ENCODE data around the gene BMP8B.
A peak's percentile ranks its signal among the peaks of the same experiment; 100 is the strongest.
"Not testable (repeated sequence)": the region's sequence is repeated elsewhere in the genome, so short reads cannot be mapped to it uniquely, and the experiment has no call there.

Gene BMP8B

DNA sequence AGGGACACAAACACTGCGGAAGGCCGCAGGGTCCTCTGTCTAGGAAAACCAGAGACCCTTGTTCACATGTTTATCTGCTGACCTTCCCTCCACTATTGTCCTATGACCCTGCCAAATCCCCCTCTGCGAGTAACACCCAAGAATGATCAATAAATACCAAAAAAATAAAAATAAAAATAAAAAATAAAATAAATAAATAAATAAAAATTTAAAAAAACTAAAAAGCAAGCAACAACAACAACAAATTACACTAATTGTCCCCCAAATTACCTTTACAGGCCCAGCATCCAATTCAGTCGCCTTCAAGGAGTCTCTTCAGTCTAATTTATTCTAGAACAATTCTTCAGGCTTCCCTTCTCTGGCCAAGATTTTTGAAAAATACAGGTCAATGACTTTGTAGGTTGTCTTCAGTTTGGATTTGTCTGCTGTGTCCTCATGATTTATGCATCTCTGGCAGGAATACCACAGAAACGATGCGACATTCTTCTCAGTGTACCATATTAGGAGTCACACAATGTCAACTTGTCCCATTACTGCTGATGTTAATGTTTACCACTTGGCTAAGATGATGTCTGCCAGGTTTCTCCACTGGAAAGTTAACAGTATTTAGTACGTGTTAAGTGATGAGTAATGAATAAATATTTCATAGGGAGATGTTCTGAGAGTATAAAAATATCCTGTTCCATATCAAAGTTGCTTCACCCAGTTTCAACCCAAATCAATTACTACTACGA lies 20.3 kb upstream of the BMP8B start:
- no peak for DNase-seq

DNA sequence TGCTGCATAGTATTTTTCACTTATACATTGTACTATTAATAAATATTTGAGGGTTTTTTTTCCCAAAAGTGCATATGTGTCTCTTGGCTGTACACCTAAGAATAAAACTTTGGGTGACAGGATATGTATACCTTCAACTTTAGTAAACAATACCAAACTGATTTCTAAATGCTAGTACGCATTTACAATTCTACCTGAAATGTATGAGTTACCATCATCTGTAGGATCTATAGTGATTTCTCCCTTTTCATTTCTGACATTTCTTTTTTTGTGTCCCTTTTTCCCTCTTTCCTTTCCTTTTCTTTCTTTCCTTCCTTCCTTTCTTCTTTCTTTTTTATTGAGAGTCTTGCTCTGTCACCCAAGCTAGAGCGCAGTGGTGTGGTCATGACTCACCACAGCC lies 16.7 kb upstream of the BMP8B start:
- DNase-seq = no peak

- DNase-seq = no peak
These were observed 14.0 kb upstream of the BMP8B start for GRCh38 chr1:39802496-39803260.

DNA sequence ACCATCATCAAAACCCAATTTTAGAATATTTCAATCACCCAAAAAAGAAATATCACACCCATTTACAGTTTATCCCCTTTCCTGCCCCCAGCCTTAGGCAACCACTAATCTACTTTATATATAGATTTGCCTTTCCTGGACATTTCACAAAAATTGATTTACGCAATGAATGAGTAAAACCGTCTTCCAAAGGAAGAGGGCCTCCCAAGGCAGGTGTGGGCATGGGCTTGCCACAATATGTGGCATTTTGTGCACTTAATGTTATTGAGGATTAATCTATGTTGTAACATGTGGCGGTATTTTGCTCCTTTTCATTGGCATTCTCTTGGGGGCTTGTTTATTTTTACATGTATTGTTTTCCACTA lies 11.8 kb upstream of the BMP8B start:
- no peak for DNase-seq

- DNase-seq = peak; percentile 99
These were observed 11.3 kb upstream of the BMP8B start for GRCh38 chr1:39799770-39800470.

GRCh38 chr1:39798859-39799769 lies 10.4 kb upstream of the BMP8B start:
- DNase-seq = peak; percentile 98

- DNase-seq = no peak
These were observed 7.0 kb upstream of the BMP8B start for GRCh38 chr1:39795651-39796050.

GRCh38 chr1:39791838-39792237 lies 3.2 kb upstream of the BMP8B start:
- DNase-seq = no peak

- DNase-seq = no peak
These were observed 976 bp upstream of the BMP8B start for GRCh38 chr1:39789571-39790110.

DNA sequence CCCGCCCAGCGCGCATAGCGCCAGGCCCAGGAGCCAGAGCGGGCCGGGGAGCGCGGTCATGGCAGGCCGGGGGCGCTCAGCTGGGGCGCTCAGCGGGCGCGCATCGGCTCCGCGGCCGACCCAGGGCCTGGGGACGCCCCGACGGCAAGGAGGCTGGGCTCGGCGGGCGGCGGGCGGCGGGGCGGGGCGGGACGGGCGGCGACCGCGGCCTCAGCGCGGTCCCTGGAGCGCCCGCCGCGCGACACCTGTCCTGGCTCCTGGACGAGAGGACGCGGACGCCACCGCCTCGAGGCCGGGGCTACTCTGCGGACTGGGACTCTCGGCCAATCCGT lies 273 bp downstream of the BMP8B start:
- no peak for DNase-seq

- not testable (repeated sequence) for DNase-seq
These were observed 701 bp downstream of the BMP8B start for GRCh38 chr1:39787964-39788363.

DNA sequence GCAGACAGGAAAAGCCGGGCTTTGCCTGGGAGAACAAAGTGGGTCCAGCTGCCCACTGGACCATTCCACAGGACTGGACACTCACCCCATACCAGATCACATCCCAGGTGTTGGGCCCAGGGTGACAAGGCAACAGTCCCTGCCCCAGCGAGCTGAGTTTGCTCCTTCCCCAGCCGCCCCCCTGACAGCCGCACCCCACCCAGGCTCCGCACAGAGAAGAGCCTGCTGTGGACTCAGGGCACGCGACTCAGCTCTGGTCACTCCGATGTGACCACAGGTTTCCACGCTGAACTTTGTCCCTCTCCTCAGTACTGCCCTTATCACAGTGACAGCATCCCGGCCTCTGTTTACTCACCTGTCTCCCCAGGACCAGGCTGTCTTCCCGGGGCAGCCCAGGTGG lies 1.2 kb downstream of the BMP8B start:
- no peak for DNase-seq

DNA sequence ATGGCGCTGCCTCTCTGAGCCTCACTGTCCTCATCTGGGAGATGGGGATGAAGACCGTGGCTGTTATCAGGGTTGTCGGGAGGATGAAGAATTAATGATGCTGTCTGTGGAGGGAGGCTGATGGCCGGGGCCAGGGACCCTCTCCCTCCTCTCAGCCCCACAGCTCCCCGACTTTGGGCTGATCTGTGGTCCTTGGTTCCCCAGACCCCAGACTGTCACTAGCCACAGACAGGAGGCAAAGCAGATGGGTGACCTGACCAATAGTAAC lies 1.6 kb downstream of the BMP8B start:
- DNase-seq = not testable (repeated sequence)

- not testable (repeated sequence) for DNase-seq
These were observed 2.2 kb downstream of the BMP8B start for GRCh38 chr1:39786303-39787107.

DNA sequence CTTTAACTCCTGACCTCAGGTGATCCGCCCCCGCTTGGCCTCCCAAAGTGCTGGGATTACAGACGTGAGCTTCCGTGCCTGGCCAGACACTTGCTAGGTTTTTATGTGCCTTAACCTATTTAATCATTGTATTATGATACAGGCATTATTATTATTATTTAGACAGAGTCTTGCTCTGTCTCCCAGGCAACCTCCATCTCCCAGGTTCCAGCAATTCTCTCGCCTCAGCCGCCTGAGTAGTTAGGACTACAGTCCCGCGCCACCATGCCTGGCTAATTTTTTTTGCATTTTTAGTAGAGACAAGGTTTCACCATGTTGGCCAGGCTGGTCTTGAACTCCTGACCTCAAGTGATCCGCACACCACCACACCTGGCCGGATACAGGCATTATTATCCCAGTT lies 6.0 kb downstream of the BMP8B start:
- DNase-seq = not testable (repeated sequence)

DNA sequence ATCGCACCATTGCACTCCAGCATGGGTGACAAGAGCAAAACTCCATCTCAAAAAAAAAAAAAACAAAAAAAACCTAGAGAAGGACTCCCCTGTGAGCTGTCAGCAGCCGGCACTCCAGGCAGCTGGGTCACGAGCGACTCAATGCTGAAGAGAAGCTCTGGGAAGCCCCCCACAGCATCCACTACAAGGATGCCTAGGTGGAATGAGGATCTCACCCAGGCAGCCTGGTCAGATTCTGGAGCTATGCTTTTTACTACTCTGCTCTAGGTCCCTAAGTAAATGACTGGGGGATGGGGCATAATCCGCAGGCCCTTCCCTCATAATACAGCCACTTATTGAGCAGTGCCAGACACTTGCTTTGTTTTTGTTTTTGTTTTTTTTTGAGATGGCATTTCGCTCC lies 6.6 kb downstream of the BMP8B start:
- DNase-seq = no peak

DNA sequence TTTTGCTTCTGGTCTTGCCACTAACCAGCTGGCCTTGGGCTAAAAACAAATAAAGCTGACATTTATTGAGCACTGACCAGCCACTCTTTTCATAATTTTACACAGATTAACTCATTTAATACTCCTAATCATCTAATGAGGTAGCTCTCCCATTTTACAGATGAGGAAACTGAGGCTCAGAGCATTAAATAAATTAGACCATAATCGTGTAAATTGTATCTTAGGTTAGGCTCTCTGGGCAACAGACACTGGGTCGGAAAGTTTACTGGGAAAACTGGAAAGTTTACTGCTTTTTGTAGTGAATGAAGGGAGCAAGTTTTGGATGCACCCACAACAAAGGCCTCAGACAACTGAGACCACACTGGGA lies 7.3 kb downstream of the BMP8B start:
- no peak for DNase-seq

DNA sequence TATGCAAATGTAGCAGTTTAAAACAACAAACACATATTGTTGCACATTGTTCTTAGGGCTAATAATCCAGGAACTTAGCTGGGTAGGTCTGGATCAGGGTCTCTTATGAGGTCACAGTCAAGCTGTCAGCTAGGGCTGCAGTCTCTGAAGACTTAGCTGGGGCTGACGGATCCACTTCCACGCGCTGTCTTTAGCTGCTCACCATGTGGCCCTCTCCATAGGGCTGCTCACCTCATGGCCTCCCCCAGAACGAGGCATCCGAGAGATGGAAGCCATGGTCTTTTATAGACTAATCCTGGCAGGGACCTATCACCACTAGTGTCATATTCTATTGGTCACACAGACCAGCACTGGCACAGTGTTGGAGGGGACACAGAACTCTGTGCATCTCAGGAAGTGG lies 8.8 kb downstream of the BMP8B start:
- DNase-seq = no peak

GRCh38 chr1:39779137-39779536 lies 9.5 kb downstream of the BMP8B start:
- no peak for DNase-seq

GRCh38 chr1:39778463-39779099 lies 10.1 kb downstream of the BMP8B start:
- not testable (repeated sequence) for DNase-seq

GRCh38 chr1:39777896-39778295 lies 10.8 kb downstream of the BMP8B start:
- DNase-seq = not testable (repeated sequence)

- DNase-seq = no peak
These were observed 11.4 kb downstream of the BMP8B start for GRCh38 chr1:39777306-39777705.
